ENCODE results near the gene FOXK1.

FOXK1 gene

GRCh38 chr7:4645246-4645645 lies 36.8 kb upstream of the FOXK1 start:
- no peak overlapping the region for H3K27ac ChIP-seq
- H2AFZ ChIP-seq (ENCODE audit: low read depth) = no peak overlapping the region
- H4K20me1 ChIP-seq (ENCODE audit: insufficient read depth) = no peaks in the 10 kb centered on the region
- H3K9ac ChIP-seq = no peak overlapping the region
- H3K4me1 ChIP-seq (ENCODE audit: low read depth, poor library complexity, severe bottlenecking) = peaks cover 16% of the 10 kb centered on the region
- H3K27me3 ChIP-seq (ENCODE audit: insufficient read depth, low read depth) = no peaks in the 10 kb centered on the region
- H3K36me3 ChIP-seq (ENCODE audit: insufficient read depth) = no peaks in the 10 kb centered on the region
- no peak overlapping the region for H3K4me3 ChIP-seq (IDR thresholded peaks at IDR 0.05; ENCODE audit: insufficient read depth, low read depth, low read length)
- no peak overlapping the region for H3K4me2 ChIP-seq
- no peak for TF ChIP-seq CTCF (conservative IDR thresholded peaks at IDR 0.05; ENCODE audit: low read depth, low read length)
- no peaks in the 10 kb centered on the region for H3K79me2 ChIP-seq (ENCODE audit: insufficient read depth, low read depth)

GRCh38 chr7:4648111-4648510 lies 34.0 kb upstream of the FOXK1 start:
- H3K4me2 ChIP-seq = no peak overlapping the region
- H3K36me3 ChIP-seq (ENCODE audit: insufficient read depth) = no peaks in the 10 kb centered on the region
- no peaks in the 10 kb centered on the region for H3K27me3 ChIP-seq (ENCODE audit: insufficient read depth, low read depth)
- no peak overlapping the region for H3K27ac ChIP-seq
- H3K9ac ChIP-seq = no peak overlapping the region
- H3K79me2 ChIP-seq (ENCODE audit: insufficient read depth, low read depth) = no peaks in the 10 kb centered on the region
- H4K20me1 ChIP-seq (ENCODE audit: insufficient read depth) = no peaks in the 10 kb centered on the region
- no peak overlapping the region for H3K4me3 ChIP-seq (IDR thresholded peaks at IDR 0.05; ENCODE audit: insufficient read depth, low read depth, low read length)
- no peaks in the 10 kb centered on the region for H3K4me1 ChIP-seq (ENCODE audit: low read depth, poor library complexity, severe bottlenecking)
- no peak overlapping the region for H2AFZ ChIP-seq (ENCODE audit: low read depth)
- no peak for TF ChIP-seq CTCF (conservative IDR thresholded peaks at IDR 0.05; ENCODE audit: low read depth, low read length)

- TF ChIP-seq CTCF (conservative IDR thresholded peaks at IDR 0.05; ENCODE audit: low read depth, low read length) = no peak
- Histone ChIP-seq H3K79me2 (ENCODE audit: insufficient read depth, low read depth) (no peaks in the 10 kb centered on the region), H4K20me1 (ENCODE audit: insufficient read depth) (no peaks in the 10 kb centered on the region), H3K4me1 (ENCODE audit: low read depth, poor library complexity, severe bottlenecking) (no peaks in the 10 kb centered on the region), H2AFZ (ENCODE audit: low read depth) (no peak overlapping the region), H3K4me3 (IDR thresholded peaks at IDR 0.05; ENCODE audit: insufficient read depth, low read depth, low read length) (no peak overlapping the region), H3K27me3 (ENCODE audit: insufficient read depth, low read depth) (no peaks in the 10 kb centered on the region), H3K27ac (no peak overlapping the region), H3K4me2 (no peak overlapping the region), H3K36me3 (ENCODE audit: insufficient read depth) (no peaks in the 10 kb centered on the region), H3K9ac (no peak overlapping the region)
Observed at GRCh38 chr7:4650433-4651047, 31.6 kb upstream of the FOXK1 start.

- Histone ChIP-seq H3K27ac (no peak overlapping the region), H2AFZ (ENCODE audit: low read depth) (no peak overlapping the region)
- no peak for TF ChIP-seq CTCF (conservative IDR thresholded peaks at IDR 0.05; ENCODE audit: low read depth, low read length)
Observed at GRCh38 chr7:4653771-4654170, 28.3 kb upstream of the FOXK1 start.

More at GRCh38 chr7:4653771-4654170, 28.3 kb upstream of the FOXK1 start:
- Histone ChIP-seq H3K4me1 (ENCODE audit: low read depth, poor library complexity, severe bottlenecking) (no peaks in the 10 kb centered on the region), H3K4me3 (IDR thresholded peaks at IDR 0.05; ENCODE audit: insufficient read depth, low read depth, low read length) (no peak overlapping the region), H3K36me3 (ENCODE audit: insufficient read depth) (no peaks in the 10 kb centered on the region), H4K20me1 (ENCODE audit: insufficient read depth) (no peaks in the 10 kb centered on the region), H3K4me2 (no peak overlapping the region), H3K79me2 (ENCODE audit: insufficient read depth, low read depth) (no peaks in the 10 kb centered on the region), H3K9ac (no peak overlapping the region), H3K27me3 (ENCODE audit: insufficient read depth, low read depth) (no peaks in the 10 kb centered on the region)
